GM18498 (cell line): ENCODE measurements around the gene KRTAP15-1.

Experiments used
- ATAC-seq: cut with Tn5 transposase; IDR thresholded peaks from one replicate; pipeline ENCODE4 v1.9.1; 2021; ENCODE audit warnings: mild to moderate bottlenecking, moderate library complexity; ENCODE audit not compliant: unreplicated experiment

KRTAP15-1 gene

DNA sequence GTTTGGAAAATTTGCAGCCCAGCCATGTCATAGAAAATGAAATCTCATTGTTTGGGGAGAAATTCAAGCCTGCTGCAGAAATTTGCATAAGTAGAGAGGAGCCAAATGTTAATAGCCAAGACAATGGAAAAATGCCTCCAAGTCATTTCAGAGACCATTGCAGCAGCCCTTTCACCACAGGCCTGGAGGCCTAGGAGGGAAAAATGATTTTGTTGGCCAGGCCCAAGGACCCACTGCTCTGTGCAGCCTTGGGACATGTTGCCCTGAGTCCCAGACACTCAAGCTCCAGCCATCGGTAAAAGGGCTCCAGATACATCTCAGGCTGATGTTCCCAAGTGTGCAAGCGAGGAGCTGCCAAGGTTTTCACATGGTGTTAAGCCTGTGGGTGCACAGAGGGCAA, 46.1 kb downstream of the KRTAP15-1 start:
- no peak for ATAC-seq

GRCh38 chr21:30487336-30487735, 47.3 kb downstream of the KRTAP15-1 start, which contains the start of gene KRTAP19-2:
Gene KRTAP19-2 (minus strand): TSS chr21:30487436. CDS start chr21:30487348, 88 bp downstream.
- ATAC-seq = no peak
